Stimulated activated CD8-positive, alpha-beta memory T cell treated with anti-CD3 and anti-CD28 coated beads, Interleukin-4, amount 100 ng/mL, for 24 hours (primary cell): Measurements from ENCODE around the gene SHISA8.
A peak's percentile ranks its signal among the peaks of the same experiment; 100 is the strongest.
"Not testable (repeated sequence)": the region's sequence is repeated elsewhere in the genome, so short reads cannot be mapped to it uniquely, and the experiment has no call there.

Source experiments
- DNase-seq: peaks from one replicate; pipeline ENCODE4 v3.0.0-alpha.2; 2020; ENCODE audit warnings: low read depth

SHISA8 gene

GRCh38 chr22:41915035-41915785 is at the start of gene SHISA8:
SHISA8 (minus strand) TSS chr22:41915074; CDS start chr22:41914667, 407 bp downstream.
- peak; percentile 37 for DNase-seq

DNA sequence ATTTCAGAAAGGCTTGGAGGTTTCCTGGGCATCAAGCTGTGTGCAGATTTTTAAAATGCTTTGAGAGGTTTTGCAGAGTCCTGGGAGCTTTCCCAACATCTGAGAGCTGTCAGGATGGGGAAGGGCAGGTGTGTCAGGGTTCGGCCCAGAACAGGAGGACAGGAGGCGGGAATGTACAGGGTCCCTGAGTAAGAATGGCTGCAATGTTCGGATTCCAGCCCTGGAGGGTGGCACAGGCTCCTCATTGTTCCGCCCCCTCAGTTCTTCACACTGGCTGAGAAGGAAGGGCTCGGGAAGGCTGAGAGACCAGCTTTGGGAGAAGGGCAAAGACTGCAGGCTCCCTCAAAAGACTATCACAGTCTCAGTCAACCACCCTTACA is 49.2 kb upstream of the SHISA8 start:
- no peak for DNase-seq

GRCh38 chr22:41963453-41964111 is 48.7 kb upstream of the SHISA8 start:
- DNase-seq, result no peak

GRCh38 chr22:41957941-41958556 is 43.2 kb upstream of the SHISA8 start:
- DNase-seq, result no peak

DNA sequence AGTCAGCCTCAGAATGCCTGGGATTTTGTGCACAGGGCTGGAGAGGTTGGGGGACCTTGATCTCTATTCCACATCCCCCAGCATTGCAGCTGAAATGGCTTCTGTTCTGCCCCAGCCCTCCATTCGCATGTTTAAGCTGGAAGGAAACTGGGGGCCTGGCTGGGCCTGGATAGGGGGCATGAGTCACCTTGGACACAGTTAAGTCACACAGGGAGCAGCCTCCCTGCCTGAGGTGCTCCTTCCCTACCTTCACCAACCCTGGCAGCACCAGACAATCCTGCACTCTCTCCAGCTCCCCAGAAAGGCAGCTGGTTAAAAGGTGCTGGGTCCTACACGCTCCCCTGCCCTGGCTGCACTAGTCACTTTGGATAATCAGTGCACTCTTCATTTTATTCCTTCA is 37.8 kb upstream of the SHISA8 start:
- DNase-seq, result no peak

DNA sequence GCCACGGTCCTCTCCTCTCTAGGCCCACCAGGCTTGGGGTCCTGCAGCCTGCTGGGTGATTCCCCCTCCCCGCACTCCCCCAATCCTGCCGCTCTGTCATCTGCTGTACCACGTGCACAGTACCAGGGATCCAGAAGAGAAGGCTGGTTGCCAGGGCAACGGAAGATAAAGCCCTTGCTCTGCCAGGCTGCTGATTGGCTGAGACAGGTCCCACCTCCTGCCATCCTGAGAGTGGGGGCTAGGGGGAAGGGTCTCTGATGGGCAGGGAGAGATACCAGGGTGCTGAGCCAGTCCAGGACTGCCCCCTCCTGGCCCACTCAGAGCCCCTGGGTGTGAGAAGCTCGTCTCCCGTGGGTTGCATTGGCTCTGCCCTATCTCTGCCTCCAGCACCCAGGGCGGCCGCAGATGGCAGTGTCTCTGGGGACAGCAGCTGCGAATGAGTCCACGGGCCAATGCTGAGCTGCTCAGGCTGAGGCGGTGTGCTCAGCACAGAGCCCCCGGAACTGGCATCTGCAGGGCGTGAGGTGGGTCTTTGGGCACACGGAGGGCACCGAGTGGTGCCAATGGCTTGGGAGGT is 37.1 kb upstream of the SHISA8 start, which contains the start of gene SMIM45:
SMIM45 (plus strand) TSS at position 253 of the 577 bp plus-strand sequence.
- DNase-seq, result no peak

- no peak for DNase-seq
These were observed 34.6 kb upstream of the SHISA8 start for GRCh38 chr22:41949297-41949965.

- DNase-seq, result not testable (repeated sequence)
These were observed 34.0 kb upstream of the SHISA8 start for GRCh38 chr22:41948928-41949296.

GRCh38 chr22:41948142-41948541 is 33.3 kb upstream of the SHISA8 start:
- no peak for DNase-seq

GRCh38 chr22:41947424-41948080 is 32.7 kb upstream of the SHISA8 start:
- DNase-seq, result no peak

GRCh38 chr22:41946629-41947423 is 32.0 kb upstream of the SHISA8 start, which contains the start of gene CENPM:
CENPM (minus strand) TSS chr22:41947152; CDS start chr22:41947076, 76 bp downstream.
- DNase-seq, result peak; percentile 87

DNA sequence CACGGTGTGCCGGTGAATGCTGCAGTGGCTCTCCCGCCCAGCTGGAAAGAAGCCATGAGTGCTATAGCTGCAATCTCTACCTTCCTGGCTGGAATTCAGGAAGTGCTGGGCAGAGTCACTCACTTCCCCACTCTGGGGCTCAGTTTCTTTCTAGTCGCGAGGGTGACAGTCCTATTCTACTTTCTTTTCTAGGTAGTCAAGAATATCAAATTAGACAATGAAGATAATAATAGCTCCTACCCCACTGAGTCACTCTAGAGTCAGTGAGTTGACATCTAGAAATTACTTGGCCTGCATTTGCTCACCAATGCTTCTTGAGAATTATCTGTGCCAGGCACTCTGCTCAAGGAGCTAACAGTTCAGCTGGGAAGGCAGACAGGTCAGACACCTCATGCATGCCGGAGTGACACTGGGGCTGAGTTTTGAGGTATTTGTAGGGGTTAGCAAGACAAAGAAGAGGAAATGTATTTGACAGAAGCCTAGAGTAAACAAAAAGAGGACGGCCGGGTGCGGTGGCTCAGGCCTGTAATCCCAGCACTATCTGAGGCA is 28.9 kb upstream of the SHISA8 start:
- DNase-seq, result no peak

DNA sequence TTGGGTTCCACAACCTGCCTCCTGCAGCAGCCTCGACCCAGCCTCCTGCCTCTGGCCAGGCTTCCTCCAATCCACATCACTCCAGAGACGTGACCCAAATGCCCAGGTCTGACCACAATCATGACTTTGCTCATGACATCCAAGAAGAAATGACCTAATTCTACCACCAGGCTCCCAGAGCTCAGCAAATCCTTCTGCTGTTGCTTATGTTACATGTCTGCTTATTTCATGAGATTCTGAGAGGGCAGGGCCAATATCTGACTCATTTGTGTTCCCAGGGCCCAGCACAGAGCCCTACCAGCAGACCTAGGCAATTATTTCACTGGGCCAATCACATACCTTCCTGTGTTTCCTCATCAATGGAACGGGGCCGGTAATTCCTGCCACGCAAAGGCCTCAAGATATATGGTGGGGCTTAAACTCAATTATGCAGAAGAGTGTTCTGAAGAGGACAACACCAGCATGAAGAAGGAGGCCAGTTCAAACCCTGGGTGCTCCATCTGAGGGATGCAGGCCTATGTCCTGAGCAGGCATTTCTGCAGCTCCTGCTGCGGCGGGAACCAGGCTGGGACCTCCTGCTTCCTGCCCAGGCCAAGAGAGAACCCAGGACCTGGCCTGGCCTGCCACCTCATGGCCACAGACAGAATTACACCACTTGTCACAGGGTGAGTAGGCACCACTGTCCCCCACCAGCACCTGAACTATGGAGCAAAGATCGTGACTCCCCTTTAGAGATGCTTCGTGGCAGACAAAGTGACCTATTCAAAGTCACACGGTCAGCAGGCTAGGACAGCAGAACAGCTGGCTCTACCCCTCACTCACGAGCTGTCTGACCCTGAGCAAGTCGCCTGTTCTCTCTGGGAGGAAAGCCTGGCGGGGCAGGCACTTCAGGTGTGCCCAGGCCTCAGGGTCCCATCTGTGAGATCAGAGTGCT is 26.2 kb upstream of the SHISA8 start:
- peak; percentile 68 for DNase-seq

- peak; percentile 85 for DNase-seq
These were observed 25.3 kb upstream of the SHISA8 start for GRCh38 chr22:41939981-41940831.

DNA sequence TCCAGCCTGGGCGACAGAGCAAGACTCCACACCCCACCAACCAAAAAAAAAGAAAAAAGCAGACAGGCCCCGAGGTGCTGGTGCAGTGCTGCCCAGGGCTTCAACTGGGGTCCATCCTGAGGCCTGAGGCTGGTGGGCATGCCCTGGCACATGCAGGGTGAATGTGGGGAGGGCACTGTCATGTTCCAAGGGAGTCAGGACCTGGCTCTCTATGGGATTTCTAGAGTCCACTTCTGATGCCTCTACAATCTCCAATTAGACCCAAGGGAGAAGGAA is 22.0 kb upstream of the SHISA8 start:
- no peak for DNase-seq

DNA sequence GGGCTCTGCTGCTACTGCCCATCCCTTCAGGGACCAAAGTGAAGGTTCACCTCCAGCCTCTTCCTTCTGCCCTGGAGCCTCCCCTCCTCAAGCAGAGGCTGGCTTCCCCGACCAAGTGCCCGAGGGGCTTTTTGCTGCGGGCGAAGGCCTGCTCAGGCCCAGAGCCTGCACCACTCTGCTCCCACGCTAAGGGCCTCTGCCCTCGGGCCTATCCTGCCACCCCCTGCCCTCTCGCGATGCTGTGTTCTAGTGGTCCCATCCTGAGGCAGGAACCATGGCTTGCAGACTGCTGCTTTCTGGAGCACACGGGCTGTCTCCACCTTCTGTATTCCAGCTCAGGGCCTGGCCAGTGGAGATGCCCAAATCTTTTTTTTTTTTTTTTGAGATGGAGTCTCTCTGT is 20.6 kb upstream of the SHISA8 start:
- DNase-seq, result no peak

DNA sequence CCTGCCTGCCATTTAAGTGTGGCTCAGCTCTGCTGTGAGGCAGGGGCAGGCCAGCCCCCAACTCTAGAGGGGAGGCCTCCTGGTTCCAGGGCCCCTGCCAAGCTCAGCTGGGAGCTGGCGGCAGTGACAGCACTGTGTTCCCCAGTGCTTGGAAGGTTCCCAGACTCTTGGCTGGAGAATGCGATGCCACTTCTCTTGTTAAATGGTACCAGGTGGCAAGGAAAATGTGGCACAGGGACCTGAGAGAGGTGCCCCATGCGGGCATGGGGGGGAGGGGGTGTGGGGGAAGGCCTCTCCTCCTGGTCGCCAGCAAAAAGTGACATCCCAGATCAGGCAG is 20.1 kb upstream of the SHISA8 start:
- DNase-seq, result no peak

DNA sequence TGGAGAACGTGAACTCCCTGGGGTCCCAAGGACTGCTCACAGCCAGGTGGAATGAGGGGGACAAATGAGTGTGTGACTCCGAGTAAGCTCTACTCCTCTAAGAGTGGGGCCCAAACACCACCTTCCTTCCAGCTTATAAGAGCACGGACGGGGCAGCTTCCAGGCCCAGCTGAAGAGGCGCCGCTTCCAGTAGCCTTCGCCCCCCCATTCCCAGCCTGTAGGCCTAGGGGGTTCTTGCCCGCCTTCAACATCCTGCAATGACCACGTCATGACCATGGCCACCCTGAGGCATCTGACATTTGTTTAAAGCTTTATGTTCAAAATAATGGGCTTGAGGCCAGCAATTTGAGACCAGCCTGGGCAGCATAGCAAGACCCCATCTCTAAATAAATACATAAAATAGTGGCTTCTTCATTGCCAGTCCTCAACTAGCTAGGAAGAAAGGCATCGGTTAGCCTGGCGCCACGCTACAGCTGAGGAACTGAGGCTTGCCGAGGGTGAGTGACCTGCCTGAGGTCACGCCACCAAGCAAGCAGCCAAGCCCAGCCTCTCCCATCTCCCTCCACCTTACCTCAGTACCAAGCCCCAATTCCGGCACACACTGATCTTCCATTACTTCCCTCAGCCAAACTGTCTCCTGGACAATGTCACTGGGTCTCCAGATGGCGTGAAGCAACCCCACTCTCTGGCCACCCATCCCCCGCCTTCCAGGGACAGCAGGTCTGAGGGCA is 19.6 kb upstream of the SHISA8 start:
- no peak for DNase-seq
